Activated naive CD4-positive, alpha-beta T cell treated with anti-CD3 and anti-CD28 coated beads for 36 hours (primary cell): ENCODE data around the gene CHIT1. TPM values are rescaled to one million over a fixed set of nuclear protein-coding genes. Genes with fewer than 3 reads are reported as not detected.

Source experiments
- CTCF ChIA-PET: fragments of 350-600 bp; sonication (Branson Sonifier 250); formaldehyde crosslinking; loops from one replicate; lab custom pipeline; 2021; ENCODE audit warnings: antibody characterized with exemption; lab: Charles Lee
- DNase-seq: peaks from one replicate; pipeline ENCODE4 v3.0.0-alpha.2; 2020
- H3K27ac Mint-ChIP-seq: one replicate; pipeline ENCODE4 v1.8.0; 2021; ENCODE audit warnings: mild to moderate bottlenecking, mixed read lengths
- H3K27me3 Mint-ChIP-seq: one replicate; pipeline ENCODE4 v1.8.0; 2021; ENCODE audit warnings: low read depth, mixed read lengths
- H3K36me3 Mint-ChIP-seq: one replicate; pipeline ENCODE4 v1.8.0; 2021; ENCODE audit warnings: low read depth, mixed read lengths
- H3K4me1 Mint-ChIP-seq: one replicate; pipeline ENCODE4 v1.8.0; 2021; ENCODE audit warnings: low read depth, mixed read lengths
- H3K4me3 Mint-ChIP-seq: one replicate; pipeline ENCODE4 v1.8.0; 2021; ENCODE audit warnings: mild to moderate bottlenecking, moderate library complexity, mixed read lengths
- H3K9me3 Mint-ChIP-seq: one replicate; pipeline ENCODE4 v1.8.0; 2021; ENCODE audit warnings: mixed read lengths
- intact Hi-C: fragments of 100-400 bp; cut with micrococcal nuclease; formaldehyde crosslinking; loops from one replicate; pipeline ENCODE4 v1.15.1; 2023
- total RNA-seq, 2 experiments: library from RNA; stranded (reverse); gene quantifications; one replicate each; pipeline ENCODE4 v1.2.3, GENCODE V29; 2021

Gene CHIT1
- total RNA-seq, 2 experiments from 2014 or later, result 1.1 to 1.3 TPM

DNA sequence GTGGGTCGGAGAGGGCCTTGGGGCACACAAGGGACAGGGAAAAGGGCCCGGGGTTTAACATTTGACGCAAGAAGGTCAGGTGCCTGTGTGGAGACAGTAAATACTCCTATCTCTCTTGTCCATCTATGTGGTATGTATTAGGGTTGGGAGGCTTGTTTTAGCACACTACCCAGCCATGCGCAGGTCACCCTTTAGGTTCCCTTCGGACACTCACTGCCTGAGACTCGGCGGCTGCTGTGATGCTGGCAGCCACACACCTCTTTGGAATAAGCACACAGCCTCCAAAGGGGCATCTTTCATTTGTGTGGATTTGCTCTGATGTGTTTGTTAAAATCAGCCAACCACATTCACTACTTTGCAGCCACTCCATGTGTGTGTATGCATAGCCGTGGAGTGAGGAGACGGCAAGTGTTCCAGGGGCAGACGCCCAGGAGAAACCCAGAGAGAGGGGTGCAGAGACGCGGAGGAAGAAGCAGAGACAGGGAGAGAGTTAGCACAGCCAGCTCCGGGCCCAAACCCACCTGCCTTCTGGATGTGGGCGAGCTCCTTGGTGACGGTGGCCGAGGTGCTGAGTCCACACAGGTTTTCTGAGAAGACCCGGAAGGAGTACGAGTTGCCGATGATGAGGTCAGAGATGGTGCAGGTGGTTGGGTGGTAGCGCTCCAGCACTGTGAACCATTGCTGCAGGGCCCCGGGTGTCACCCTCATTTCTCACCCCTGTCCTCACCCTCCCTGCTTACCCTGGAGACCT lies 59.5 kb downstream of the CHIT1 start:
- intact Hi-C loops, result no loop called here
- H3K4me1 Mint-ChIP-seq, result no peaks in the 10 kb centered on the region
- DNase-seq, result no peak
- H3K36me3 Mint-ChIP-seq, result no peaks in the 10 kb centered on the region
- H3K27me3 Mint-ChIP-seq, result no peaks in the 10 kb centered on the region
- H3K9me3 Mint-ChIP-seq, result no peaks in the 10 kb centered on the region
- no peak overlapping the region for H3K27ac Mint-ChIP-seq
- CTCF ChIA-PET, result interaction anchor here (0.6 to 1.0 kb wide), 4 partner anchors 41 to 563 kb away, joined by 3 read pairs; no protein-coding TSS in a partner anchor
- H3K4me3 Mint-ChIP-seq, result no peak overlapping the region

DNA sequence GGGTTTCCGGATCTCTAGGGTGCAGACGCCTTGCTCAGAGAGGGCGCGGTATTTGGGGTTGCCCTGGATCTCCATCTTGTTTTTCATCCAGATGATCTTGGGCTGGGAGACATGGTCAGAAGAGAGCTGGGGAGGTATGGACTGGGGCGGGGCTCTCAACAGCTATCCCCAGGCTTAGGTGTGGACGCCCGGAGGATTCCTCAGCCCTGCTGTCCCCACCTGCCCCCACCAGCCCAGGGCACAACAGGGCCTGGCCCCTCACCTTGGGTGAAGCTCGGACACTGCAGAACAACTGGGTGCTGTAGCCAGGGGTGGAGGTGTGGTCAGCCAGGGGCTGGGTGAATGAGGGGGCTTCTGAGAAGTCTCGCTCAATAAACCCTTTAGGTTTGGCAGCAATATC lies 60.5 kb downstream of the CHIT1 start:
- Mint-ChIP-seq H3K4me3 (no peak overlapping the region), H3K27me3 (no peaks in the 10 kb centered on the region), H3K36me3 (no peaks in the 10 kb centered on the region), H3K4me1 (no peaks in the 10 kb centered on the region), H3K27ac (no peak overlapping the region), H3K9me3 (no peaks in the 10 kb centered on the region)
- DNase-seq, result no peak
- intact Hi-C loops, result no loop called here
- CTCF ChIA-PET, result interaction anchor here (0.6 to 1.3 kb wide), 5 partner anchors 39 to 129 kb away, joined by 3 to 4 read pairs (median 3); no protein-coding TSS in a partner anchor

DNA sequence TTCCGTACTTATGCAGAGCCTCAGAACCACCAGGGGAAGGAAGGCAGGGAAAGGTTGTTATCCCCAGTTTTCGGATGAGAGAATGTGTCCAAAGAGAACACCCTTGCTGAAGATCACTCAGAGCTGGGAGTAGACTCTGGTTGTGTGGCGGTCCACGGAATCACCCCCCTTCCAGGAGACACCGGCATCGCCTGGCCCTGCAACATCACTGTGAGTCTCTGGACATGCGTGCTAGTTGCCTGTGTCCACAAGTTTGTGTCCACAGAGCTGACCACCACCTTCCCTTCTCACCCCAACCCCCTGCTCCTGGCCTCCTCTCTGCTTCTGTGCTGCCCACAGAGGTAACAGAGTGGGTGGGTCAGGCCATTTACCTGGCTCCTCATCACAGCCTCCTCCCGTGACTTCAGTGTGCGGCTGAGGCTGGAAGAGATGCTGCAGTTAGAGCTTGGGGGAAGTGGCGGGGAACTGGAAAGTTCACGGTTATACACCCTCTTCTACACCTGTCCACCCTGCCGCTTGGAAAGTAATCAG lies 61.2 kb downstream of the CHIT1 start:
- intact Hi-C loops, result no loop called here
- CTCF ChIA-PET, result interaction anchor here (1.3 kb wide), 1 partner anchor 47 kb away, joined by 4 read pairs; no protein-coding TSS in a partner anchor
- no peak for DNase-seq

DNA sequence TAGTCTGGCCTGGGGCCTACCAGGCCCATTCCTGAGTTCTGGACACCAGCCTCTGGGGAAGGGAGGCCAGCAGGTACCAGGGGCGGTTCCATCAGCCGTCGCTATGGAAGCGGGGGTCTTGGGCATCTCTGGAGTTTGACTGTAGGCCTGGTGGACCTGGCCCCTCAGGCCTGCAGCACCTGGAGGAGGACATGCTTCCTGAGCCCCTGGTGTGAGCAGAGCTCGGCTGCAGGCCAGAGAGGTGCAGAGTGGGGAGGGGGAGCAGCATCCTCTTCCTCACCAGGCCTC lies 61.6 kb downstream of the CHIT1 start:
- intact Hi-C loops, result loop anchor here (2.0 kb wide), 1 partner anchor 49 kb away; no protein-coding TSS in a partner anchor
- CTCF ChIA-PET, result interaction anchor here (1.3 kb wide), 1 partner anchor 48 kb away, joined by 4 read pairs; no protein-coding TSS in a partner anchor
- DNase-seq, result no peak
- Mint-ChIP-seq H3K4me3 (no peak overlapping the region), H3K4me1 (no peaks in the 10 kb centered on the region), H3K9me3 (no peaks in the 10 kb centered on the region), H3K36me3 (no peaks in the 10 kb centered on the region), H3K27ac (no peak overlapping the region), H3K27me3 (peaks cover 4% of the 10 kb centered on the region)

More for the DNA sequence above, 61.2 kb downstream of the CHIT1 start:
- Mint-ChIP-seq H3K36me3 (no peaks in the 10 kb centered on the region), H3K27ac (no peak overlapping the region), H3K9me3 (no peaks in the 10 kb centered on the region), H3K4me1 (no peaks in the 10 kb centered on the region), H3K4me3 (no peak overlapping the region), H3K27me3 (peaks cover under 1% of the 10 kb centered on the region)

DNA sequence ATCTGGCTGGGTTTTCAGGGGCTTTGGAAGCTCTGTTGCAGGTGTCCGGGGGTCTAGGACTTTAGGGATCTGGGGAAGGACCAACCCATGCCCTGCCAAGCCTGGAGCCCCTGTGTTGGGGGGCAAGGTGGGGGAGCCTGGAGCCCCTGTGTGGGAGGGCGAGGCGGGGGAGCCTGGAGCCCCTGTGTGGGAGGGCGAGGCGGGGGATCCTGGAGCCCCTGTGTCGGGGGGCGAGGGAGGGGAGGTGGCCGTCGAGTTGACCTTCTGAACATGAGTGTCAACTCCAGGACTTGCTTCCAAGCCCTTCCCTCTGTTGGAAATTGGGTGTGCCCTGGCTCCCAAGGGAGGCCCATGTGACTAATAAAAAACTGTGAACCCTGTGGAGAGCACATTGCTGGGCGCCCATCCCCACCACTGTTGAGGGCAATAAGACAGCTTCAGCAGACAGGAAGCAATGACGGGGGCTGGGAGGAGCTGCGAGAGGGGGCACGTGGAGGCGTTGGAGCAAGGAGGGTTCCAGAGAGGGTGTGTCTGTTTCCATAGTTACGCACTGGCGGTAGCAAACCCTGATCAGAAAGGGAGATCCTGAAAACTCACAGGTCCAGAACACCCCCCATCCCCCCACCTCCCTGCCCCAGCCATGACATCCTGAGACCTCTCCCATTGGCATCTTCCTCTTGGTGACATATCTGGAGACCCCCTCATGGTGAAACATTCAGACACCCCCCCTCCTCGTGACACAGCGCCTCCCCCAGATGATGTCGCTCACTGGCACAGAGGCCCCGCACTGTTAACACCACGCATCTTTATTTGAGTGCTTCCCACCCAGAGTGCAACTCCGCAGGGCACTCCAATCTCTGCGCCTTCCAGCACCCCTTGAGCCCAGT lies 62.2 kb downstream of the CHIT1 start:
- peaks cover 5% of the 10 kb centered on the region for H3K27me3 Mint-ChIP-seq
- H3K4me1 Mint-ChIP-seq, result no peaks in the 10 kb centered on the region
- H3K9me3 Mint-ChIP-seq, result no peaks in the 10 kb centered on the region
- H3K4me3 Mint-ChIP-seq, result no peak overlapping the region
- no peak for DNase-seq
- intact Hi-C loops, result loop anchor here (2.0 kb wide), 1 partner anchor 50 kb away; no protein-coding TSS in a partner anchor
- no peaks in the 10 kb centered on the region for H3K36me3 Mint-ChIP-seq
- CTCF ChIA-PET, result interaction anchor here (0.9 to 2.1 kb wide), 5 partner anchors 10 to 128 kb away, joined by 3 to 5 read pairs (median 5); no protein-coding TSS in a partner anchor
- H3K27ac Mint-ChIP-seq, result no peak overlapping the region

DNA sequence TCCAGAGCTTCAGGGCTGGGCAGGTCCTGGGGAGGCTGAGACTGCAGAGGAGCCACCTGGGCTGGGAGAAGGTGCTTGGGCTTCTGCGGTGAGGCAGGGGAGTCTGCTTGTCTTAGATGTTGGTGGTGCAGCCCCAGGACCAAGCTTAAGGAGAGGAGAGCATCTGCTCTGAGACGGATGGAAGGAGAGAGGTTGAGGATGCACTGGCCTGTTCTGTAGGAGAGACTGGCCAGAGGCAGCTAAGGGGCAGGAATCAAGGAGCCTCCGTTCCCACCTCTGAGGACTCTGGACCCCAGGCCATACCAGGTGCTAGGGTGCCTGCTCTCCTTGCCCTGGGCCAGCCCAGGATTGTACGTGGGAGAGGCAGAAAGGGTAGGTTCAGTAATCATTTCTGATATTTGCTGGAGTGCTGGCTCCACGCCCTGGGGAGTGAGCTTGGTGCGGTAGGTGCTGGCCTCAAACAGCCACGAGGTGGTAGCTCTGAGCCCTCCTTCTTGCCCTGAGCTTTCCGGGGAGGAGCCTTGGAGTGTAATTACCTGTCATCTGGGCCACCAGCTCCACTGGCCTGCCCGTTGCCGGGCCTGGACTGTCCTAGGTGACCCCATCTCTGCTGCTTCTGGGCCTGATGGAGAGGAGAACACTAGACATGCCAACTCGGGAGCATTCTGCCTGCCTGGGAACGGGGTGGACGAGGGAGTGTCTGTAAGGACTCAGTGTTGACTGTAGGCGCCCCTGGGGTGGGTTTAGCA lies 63.1 kb downstream of the CHIT1 start:
- no peaks in the 10 kb centered on the region for H3K4me1 Mint-ChIP-seq
- peak; percentile 26 for DNase-seq
- intact Hi-C loops, result loop anchor here (2.0 kb wide), 1 partner anchor 50 kb away; no protein-coding TSS in a partner anchor
- H3K4me3 Mint-ChIP-seq, result no peak overlapping the region
- no peaks in the 10 kb centered on the region for H3K9me3 Mint-ChIP-seq
- peaks cover 5% of the 10 kb centered on the region for H3K27me3 Mint-ChIP-seq
- H3K36me3 Mint-ChIP-seq, result no peaks in the 10 kb centered on the region
- H3K27ac Mint-ChIP-seq, result no peak overlapping the region
- CTCF ChIA-PET, result interaction anchor here (0.5 to 2.1 kb wide), 6 partner anchors 9 to 612 kb away, joined by 3 to 5 read pairs (median 4); no protein-coding TSS in a partner anchor

Other genes with a start within 250 kb of the CHIT1 start
- 10 to 100 TPM; 80.3 to 90.6 TPM for gene TMEM183A, start 222.3 kb downstream of the CHIT1 start, total RNA-seq
- 1 to 10 TPM; 4.5 to 6.5 TPM for gene PPFIA4, start 203.2 kb downstream of the CHIT1 start, total RNA-seq
- not detected for gene MYOG, start 143.7 kb downstream of the CHIT1 start, total RNA-seq
- gene ADORA1, start 101.9 kb downstream of the CHIT1 start, total RNA-seq, result not detected
- not detected for gene MYBPH, start 53.8 kb downstream of the CHIT1 start, total RNA-seq
- under 1 TPM; 0.24 to 0.44 TPM for gene CHI3L1, start 43.0 kb downstream of the CHIT1 start, total RNA-seq
- 100 to 1,000 TPM; 106 to 109 TPM for gene BTG2, start 75.8 kb upstream of the CHIT1 start, total RNA-seq
- 1 to 10 TPM; 5.3 to 5.8 TPM for gene FMOD, start 121.4 kb upstream of the CHIT1 start, total RNA-seq
- gene PRELP, start 246.1 kb upstream of the CHIT1 start, total RNA-seq, result not detected